Liver (tissue), 3 donors: ENCODE data around the gene PCSK6.

Source experiments
- ATF3 ChIP-seq: IDR thresholded peaks from 2 replicates; pipeline ENCODE4 v1.6.1; 2016; ENCODE audit warnings: antibody characterized with exemption
- CTCF ChIP-seq: fragments of 150-350 bp; IDR thresholded peaks from 2 replicates; pipeline ENCODE4 v1.5.1; 2017; ENCODE audit warnings: improper control_type of control experiment, low read depth, low read length; ENCODE audit not compliant: missing input control
- EGR1 ChIP-seq, 2 donors: IDR thresholded peaks; 2 replicates each; pipeline ENCODE4 v1.6.1; 2016 to 2018; ENCODE audit warnings: antibody characterized with exemption in 2 of 2, low read depth in 2 of 2
- GABPA ChIP-seq, 2 donors: IDR thresholded peaks in 1 of 2; conservative IDR thresholded peaks in 1 of 2; 2 replicates each; pipeline ENCODE4 v1.6.1; 2016; ENCODE audit warnings: antibody characterized with exemption in 2 of 2, mild to moderate bottlenecking in 1 of 2, moderate library complexity in 1 of 2
- MAX ChIP-seq: IDR thresholded peaks from 2 replicates; pipeline ENCODE4 v1.6.1; 2016; ENCODE audit warnings: antibody characterized with exemption
- NR2F2 ChIP-seq: IDR thresholded peaks from 2 replicates; pipeline ENCODE4 v1.6.1; 2016; ENCODE audit warnings: antibody characterized with exemption
- RAD21 ChIP-seq, 2 donors: IDR thresholded peaks; 2 replicates each; pipeline ENCODE4 v1.6.1; 2016; ENCODE audit warnings: antibody characterized with exemption in 2 of 2, mild to moderate bottlenecking in 2 of 2
- REST ChIP-seq: IDR thresholded peaks from 2 replicates; pipeline ENCODE4 v1.6.1; 2016; ENCODE audit warnings: antibody characterized with exemption, mild to moderate bottlenecking
- RXRA ChIP-seq, 2 donors: IDR thresholded peaks; 2 replicates each; pipeline ENCODE4 v1.6.1; 2017 to 2018; ENCODE audit warnings: antibody characterized with exemption in 2 of 2, mild to moderate bottlenecking in 1 of 2
- TAF1 ChIP-seq: conservative IDR thresholded peaks from 2 replicates; pipeline ENCODE4 v1.6.1; 2016; ENCODE audit warnings: antibody characterized with exemption, mild to moderate bottlenecking
- YY1 ChIP-seq: IDR thresholded peaks from 2 replicates; pipeline ENCODE4 v1.6.1; 2016; ENCODE audit warnings: antibody characterized with exemption, mild to moderate bottlenecking
- ZBTB33 ChIP-seq: IDR thresholded peaks from 2 replicates; pipeline ENCODE4 v1.6.1; 2016; ENCODE audit warnings: antibody characterized with exemption
- donor health status: healthy.
- donor health status: healthy.

GRCh38 chr15:101315736-101316135, 173.8 kb downstream of the PCSK6 start:
- TF ChIP-seq YY1 (no peak), MAX (no peak), CTCF (no peak), RXRA (IDR thresholded peaks at IDR 0.05) (no peak), GABPA (IDR thresholded peaks at IDR 0.05 in 1 of 2, conservative IDR thresholded peaks at IDR 0.05 in 1 of 2) (no peak), EGR1 (IDR thresholded peaks at IDR 0.05; ENCODE audit: low read depth in 2 of 2) (no peak), REST (no peak), ZBTB33 (no peak), RAD21 (IDR thresholded peaks at IDR 0.05) (no peak), NR2F2 (no peak), TAF1 (no peak), ATF3 (no peak)
